Measurements from ENCODE around the gene HDAC7.
"Not testable (repeated sequence)": the region's sequence is repeated elsewhere in the genome, so short reads cannot be mapped to it uniquely, and the experiment has no call there.

Gene HDAC7

GRCh38 chr12:47811581-47812484 is 7.9 kb downstream of the HDAC7 start:
- no peak for DNase-seq (ENCODE audit: low spot score)

GRCh38 chr12:47811072-47811396 is 8.7 kb downstream of the HDAC7 start:
- DNase-seq (ENCODE audit: low spot score): no peak

- DNase-seq (ENCODE audit: low spot score): not testable (repeated sequence)
Measured at GRCh38 chr12:47809518-47809917, 10.2 kb downstream of the HDAC7 start.

- DNase-seq (ENCODE audit: low spot score): peak; percentile 57
Measured at GRCh38 chr12:47808574-47809365, 10.9 kb downstream of the HDAC7 start.

GRCh38 chr12:47808050-47808449 is 11.7 kb downstream of the HDAC7 start:
- DNase-seq (ENCODE audit: low spot score): peak; percentile 92

- no peak for DNase-seq (ENCODE audit: low spot score)
Measured at GRCh38 chr12:47807338-47807737, 12.4 kb downstream of the HDAC7 start.

GRCh38 chr12:47805417-47805816 is 14.3 kb downstream of the HDAC7 start:
- DNase-seq (ENCODE audit: low spot score): no peak

GRCh38 chr12:47804171-47804570 is 15.5 kb downstream of the HDAC7 start:
- DNase-seq (ENCODE audit: low spot score): no peak

GRCh38 chr12:47803191-47803875 is 16.4 kb downstream of the HDAC7 start:
- no peak for DNase-seq (ENCODE audit: low spot score)

GRCh38 chr12:47802312-47802711 is 17.4 kb downstream of the HDAC7 start:
- DNase-seq (ENCODE audit: low spot score): no peak

GRCh38 chr12:47801904-47802246 is 17.8 kb downstream of the HDAC7 start:
- no peak for DNase-seq (ENCODE audit: low spot score)

GRCh38 chr12:47801170-47801903 is 18.4 kb downstream of the HDAC7 start:
- no peak for DNase-seq (ENCODE audit: low spot score)

GRCh38 chr12:47800582-47800981 is 19.1 kb downstream of the HDAC7 start:
- no peak for DNase-seq (ENCODE audit: low spot score)

- no peak for DNase-seq (ENCODE audit: low spot score)
Measured at GRCh38 chr12:47799357-47799955, 20.2 kb downstream of the HDAC7 start.

- no peak for DNase-seq (ENCODE audit: low spot score)
Measured at GRCh38 chr12:47798382-47798948, 21.2 kb downstream of the HDAC7 start.

- peak; percentile 38 for DNase-seq (ENCODE audit: low spot score)
Measured at GRCh38 chr12:47797441-47797840, 22.3 kb downstream of the HDAC7 start.

GRCh38 chr12:47795814-47796411 is 23.8 kb downstream of the HDAC7 start:
- DNase-seq (ENCODE audit: low spot score): no peak

GRCh38 chr12:47795121-47795813 is 24.4 kb downstream of the HDAC7 start:
- no peak for DNase-seq (ENCODE audit: low spot score)

- no peak for DNase-seq (ENCODE audit: low spot score)
Measured at GRCh38 chr12:47794679-47795078, 25.0 kb downstream of the HDAC7 start.

- DNase-seq (ENCODE audit: low spot score): no peak
Measured at GRCh38 chr12:47793015-47793681, 26.6 kb downstream of the HDAC7 start.
